ENCODE measurements around the gene TBX20.

TBX20 gene

GRCh38 chr7:35253710-35254495 lies at the start of gene TBX20:
Gene TBX20 (minus strand): TSS chr7:35254100. CDS start chr7:35253620, 480 bp downstream.
- DNase-seq (ENCODE audit: low read depth in 3 of 3, low spot score in 1 of 3): no peak

DNA sequence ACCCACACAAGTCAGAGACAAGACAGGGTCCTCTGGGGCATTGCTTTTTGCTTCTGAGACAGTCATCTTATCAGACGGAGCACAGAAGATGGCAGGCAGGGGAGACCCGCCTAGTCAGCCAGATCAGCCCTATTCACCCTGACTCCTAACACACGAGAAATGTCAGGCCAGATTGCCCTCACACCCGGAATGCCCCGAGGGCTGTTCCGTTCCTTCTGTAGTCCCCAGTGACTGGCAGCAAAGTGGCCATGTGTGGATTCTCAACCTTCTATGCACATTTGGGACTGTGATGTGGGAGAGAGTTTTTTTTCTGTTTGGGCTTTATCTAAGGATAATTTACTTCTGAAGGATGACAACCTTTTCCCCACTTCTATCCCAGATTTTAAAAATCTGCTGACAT lies 35.5 kb upstream of the TBX20 start:
- no peak for DNase-seq (ENCODE audit: low read depth in 3 of 3, low spot score in 1 of 3)

DNA sequence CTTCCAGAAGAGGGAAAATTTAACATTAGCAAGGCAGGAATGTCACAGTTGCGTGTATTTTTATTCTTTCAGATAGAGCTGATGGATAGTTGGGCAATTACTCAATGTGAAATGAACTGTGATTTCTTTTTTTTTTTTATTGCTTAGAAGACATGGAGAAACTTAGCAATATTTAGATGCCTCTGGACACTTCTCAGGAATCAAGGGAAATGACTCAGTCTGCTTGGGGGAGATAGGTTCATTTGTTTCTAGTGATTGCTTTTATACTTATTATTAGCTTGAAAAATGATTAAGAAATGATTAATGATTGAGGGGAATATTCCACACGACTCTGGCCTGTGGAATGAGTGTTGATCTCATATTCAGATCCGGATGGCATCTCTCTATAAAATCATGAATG lies 33.1 kb upstream of the TBX20 start:
- DNase-seq (ENCODE audit: low read depth in 3 of 3, low spot score in 1 of 3): no peak

GRCh38 chr7:35286422-35286821 lies 32.5 kb upstream of the TBX20 start:
- DNase-seq (ENCODE audit: low read depth in 3 of 3, low spot score in 1 of 3): no peak

DNA sequence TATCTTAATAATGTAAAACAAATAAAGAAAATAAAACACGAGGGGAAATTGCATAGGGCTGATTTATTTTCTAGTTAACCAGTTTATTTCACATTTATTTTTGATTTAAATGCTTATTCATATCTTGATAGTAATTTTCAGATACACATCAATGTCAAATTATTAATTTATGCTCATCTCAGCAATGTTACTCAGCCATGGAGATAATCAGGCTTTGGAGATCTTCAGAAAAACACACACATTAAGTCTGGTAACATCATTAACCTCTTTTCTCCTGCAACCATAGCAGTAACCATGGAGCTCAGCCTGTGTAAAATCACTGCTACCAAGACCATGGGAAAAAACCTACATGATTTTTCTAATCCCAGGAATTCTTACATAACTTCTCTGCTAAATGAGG lies 31.9 kb upstream of the TBX20 start:
- no peak for DNase-seq (ENCODE audit: low read depth in 3 of 3, low spot score in 1 of 3)

GRCh38 chr7:35280902-35281301 lies 27.0 kb upstream of the TBX20 start:
- no peak for DNase-seq (ENCODE audit: low read depth in 3 of 3, low spot score in 1 of 3)

GRCh38 chr7:35277359-35277758 lies 23.5 kb upstream of the TBX20 start:
- no peak for DNase-seq (ENCODE audit: low read depth in 3 of 3, low spot score in 1 of 3)

DNA sequence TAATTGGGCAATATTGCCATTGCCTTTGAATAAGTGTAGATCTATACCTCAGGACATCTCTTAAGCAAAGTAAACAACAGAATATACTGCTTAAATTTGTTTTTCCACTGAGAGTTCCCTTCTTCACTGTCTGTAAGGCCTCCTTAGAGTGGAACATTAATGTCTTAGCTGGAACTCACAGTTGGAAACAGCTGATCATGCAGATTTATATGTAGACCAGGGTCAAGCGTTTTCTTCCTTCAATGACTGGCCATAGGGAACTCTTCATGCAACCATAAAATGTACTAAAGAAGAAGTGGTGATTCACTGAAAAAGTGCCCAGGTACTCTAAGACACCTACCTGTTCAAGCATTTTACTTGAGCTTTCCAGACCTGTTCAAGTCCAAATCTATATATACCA lies 18.3 kb upstream of the TBX20 start:
- DNase-seq (ENCODE audit: low read depth in 3 of 3, low spot score in 1 of 3): no peak

GRCh38 chr7:35268953-35269352 lies 15.1 kb upstream of the TBX20 start:
- no peak for DNase-seq (ENCODE audit: low read depth in 3 of 3, low spot score in 1 of 3)

DNA sequence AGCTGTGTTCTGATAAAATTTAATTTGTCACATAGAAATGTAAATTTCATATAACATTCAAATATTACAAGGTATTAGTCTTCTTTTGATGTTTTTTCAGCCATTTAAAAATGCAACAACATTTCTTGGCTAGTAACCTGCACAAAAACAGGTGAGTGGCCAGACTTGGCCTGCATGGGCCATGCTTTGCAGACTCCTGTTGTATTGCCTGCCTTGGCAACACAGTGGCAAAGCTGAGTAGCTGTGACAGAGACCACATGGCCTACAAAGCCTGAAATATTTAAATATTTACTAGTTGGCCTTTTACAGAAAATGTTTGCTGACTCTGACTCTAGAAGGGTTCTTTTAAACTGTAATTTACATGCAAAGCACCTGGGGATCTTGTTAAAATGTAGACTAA lies 13.5 kb upstream of the TBX20 start:
- no peak for DNase-seq (ENCODE audit: low read depth in 3 of 3, low spot score in 1 of 3)

GRCh38 chr7:35263396-35263795 lies 9.5 kb upstream of the TBX20 start:
- no peak for DNase-seq (ENCODE audit: low read depth in 3 of 3, low spot score in 1 of 3)

- DNase-seq (ENCODE audit: low read depth in 3 of 3, low spot score in 1 of 3): no peak
Measured at GRCh38 chr7:35261476-35262285, 7.8 kb upstream of the TBX20 start.

DNA sequence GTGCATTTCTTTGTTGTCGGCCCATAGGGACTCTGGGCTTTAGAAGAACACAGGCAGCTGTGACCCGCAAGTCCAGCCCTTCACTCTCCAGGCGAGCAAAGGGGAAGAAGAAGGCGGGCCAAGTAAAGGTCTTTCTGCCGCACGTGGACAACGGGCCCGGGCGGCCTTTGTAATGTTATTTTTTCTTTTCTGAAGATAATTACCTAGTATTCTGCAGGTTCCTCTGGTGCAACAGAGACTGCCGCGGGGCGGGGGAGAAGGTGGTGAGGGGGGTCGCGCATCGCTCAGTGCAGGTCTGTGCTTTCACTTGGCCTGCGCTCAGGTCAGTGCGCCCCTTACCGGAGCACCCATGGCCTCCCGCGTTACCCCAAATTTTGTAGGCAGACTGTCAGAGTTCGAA lies 7.1 kb upstream of the TBX20 start:
- no peak for DNase-seq (ENCODE audit: low read depth in 3 of 3, low spot score in 1 of 3)

DNA sequence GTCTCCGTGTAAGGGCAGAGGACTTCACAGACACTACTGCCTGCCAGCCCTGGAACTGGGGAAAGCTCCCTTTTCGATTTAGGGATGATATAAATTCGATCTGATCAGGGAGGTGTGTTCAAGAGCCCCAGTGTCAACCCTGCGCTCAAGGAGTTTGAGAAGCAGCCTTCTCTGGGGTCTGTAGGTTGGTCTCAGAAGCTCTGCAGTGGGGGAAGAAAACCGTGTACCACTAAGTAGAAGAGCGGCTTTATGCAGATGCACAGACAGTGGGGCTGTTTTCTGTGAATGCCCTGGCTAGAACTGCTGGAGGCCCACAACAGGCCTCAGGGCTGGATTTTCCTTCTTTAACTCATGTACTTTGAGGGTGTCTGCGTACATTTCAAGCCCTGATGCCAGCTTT lies 6.3 kb upstream of the TBX20 start:
- no peak for DNase-seq (ENCODE audit: low read depth in 3 of 3, low spot score in 1 of 3)

DNA sequence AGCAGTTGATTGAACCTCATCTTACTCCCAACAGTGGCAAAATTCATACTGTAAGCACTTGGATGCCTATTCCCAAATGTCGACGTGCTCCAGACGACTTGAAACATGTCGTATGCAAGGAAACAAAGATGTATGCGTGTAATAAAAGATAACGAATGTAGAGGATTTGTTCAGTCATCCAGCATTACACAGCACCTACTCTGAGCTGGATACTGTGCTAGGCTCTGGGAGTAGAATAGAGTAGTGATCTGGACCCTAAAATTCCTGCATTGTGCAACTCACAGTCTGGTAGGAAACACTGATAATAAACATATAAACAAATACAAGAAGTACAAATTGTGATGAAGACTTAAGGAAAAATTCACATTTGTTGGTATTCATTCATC lies 5.6 kb upstream of the TBX20 start:
- no peak for DNase-seq (ENCODE audit: low read depth in 3 of 3, low spot score in 1 of 3)

GRCh38 chr7:35258868-35259522 lies 5.1 kb upstream of the TBX20 start:
- no peak for DNase-seq (ENCODE audit: low read depth in 3 of 3, low spot score in 1 of 3)

- no peak for DNase-seq (ENCODE audit: low read depth in 3 of 3, low spot score in 1 of 3)
Measured at GRCh38 chr7:35258125-35258867, 4.4 kb upstream of the TBX20 start.

- DNase-seq (ENCODE audit: low read depth in 3 of 3, low spot score in 1 of 3): no peak
Measured at GRCh38 chr7:35257251-35258124, 3.6 kb upstream of the TBX20 start.

GRCh38 chr7:35256256-35257175 lies 2.6 kb upstream of the TBX20 start:
- DNase-seq (ENCODE audit: low read depth in 3 of 3, low spot score in 1 of 3): no peak
